ENCODE results near the gene TOMM70.

The TOMM70 gene

GRCh38 chr3:100395679-100396431 lies 5.0 kb downstream of the TOMM70 start:
- DNase-seq (ENCODE audit: low read depth), result no peak
- no peak overlapping the region for H3K4me3 ChIP-seq (ENCODE audit: low read length)
- TF ChIP-seq CTCF (IDR thresholded peaks at IDR 0.05; ENCODE audit: insufficient read depth, low read depth, low read length, missing control alignments), result no peak

GRCh38 chr3:100389025-100389424 lies 11.9 kb downstream of the TOMM70 start:
- no peak for TF ChIP-seq CTCF (IDR thresholded peaks at IDR 0.05; ENCODE audit: insufficient read depth, low read depth, low read length, missing control alignments)
- DNase-seq (ENCODE audit: low read depth), result no peak
- H3K4me3 ChIP-seq (ENCODE audit: low read length), result no peak overlapping the region

GRCh38 chr3:100386437-100387074 lies 14.3 kb downstream of the TOMM70 start:
- no peak for DNase-seq (ENCODE audit: low read depth)
- H3K4me3 ChIP-seq (ENCODE audit: low read length), result no peak overlapping the region
- TF ChIP-seq CTCF (IDR thresholded peaks at IDR 0.05; ENCODE audit: insufficient read depth, low read depth, low read length, missing control alignments), result no peak

DNA sequence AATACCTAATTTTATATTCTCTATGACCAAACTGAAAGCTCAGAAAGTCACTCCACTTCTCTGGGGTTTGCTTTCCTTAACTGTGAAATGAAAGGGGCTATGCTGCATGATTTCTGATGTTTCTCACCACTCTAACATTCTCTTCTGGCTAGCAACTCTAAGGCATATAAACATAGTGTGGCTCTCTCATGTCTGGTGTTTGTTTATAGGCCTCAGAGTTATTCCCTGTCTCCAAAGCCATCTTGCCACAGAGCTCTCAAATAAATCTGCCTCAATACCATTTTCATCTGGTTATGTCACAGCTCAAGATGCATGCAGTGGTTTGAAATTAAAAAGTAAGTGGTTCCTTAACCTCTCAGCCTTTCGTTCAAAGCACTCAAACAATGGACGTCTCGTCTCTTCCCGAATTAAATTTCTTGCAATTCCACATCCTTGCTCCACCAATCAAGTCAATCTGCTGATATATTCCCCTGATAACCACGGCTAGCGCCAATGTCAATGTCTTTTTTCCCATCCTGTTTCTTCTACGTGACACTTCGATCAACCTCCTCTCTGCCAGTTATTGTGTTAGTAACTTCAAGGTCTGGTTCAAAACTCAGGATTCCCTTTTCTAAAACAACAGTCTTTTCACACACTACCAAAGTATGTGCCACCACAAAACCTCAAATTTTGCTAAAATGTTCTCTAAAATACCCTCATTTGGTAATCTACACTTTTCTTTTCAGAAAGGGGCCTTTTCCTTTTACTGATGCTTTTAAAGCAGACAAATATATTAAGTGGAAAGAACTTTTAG lies 16.0 kb downstream of the TOMM70 start:
- no peak for TF ChIP-seq CTCF (IDR thresholded peaks at IDR 0.05; ENCODE audit: insufficient read depth, low read depth, low read length, missing control alignments)
- no peak for DNase-seq (ENCODE audit: low read depth)
- H3K4me3 ChIP-seq (ENCODE audit: low read length), result no peak overlapping the region

- TF ChIP-seq CTCF (IDR thresholded peaks at IDR 0.05; ENCODE audit: insufficient read depth, low read depth, low read length, missing control alignments), result no peak
- no peak for DNase-seq (ENCODE audit: low read depth)
Observed at GRCh38 chr3:100376301-100376700, 24.6 kb downstream of the TOMM70 start.

DNA sequence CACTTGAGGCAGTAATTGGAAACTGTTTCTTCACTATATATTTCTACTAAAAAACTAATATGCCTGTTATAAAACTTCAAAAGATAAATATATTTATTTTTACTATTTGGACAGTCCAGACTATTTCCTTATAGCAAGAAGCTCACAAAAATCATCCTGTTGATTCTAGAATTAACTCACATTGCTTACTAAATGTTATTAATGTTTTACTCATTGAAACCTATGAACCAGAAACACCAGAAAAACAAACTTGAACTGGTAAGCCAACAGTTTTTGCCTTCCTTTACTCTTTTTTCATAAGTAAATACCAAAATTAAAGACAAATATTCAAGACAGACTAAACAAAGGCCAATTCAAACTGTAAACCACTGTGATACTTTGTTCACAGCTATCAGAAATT lies 26.4 kb downstream of the TOMM70 start:
- TF ChIP-seq CTCF (IDR thresholded peaks at IDR 0.05; ENCODE audit: insufficient read depth, low read depth, low read length, missing control alignments), result no peak
- no peak for DNase-seq (ENCODE audit: low read depth)
- no peak overlapping the region for H3K4me3 ChIP-seq (ENCODE audit: low read length)

More at GRCh38 chr3:100376301-100376700, 24.6 kb downstream of the TOMM70 start:
- H3K4me3 ChIP-seq (ENCODE audit: low read length), result no peak overlapping the region

Data from epithelial cell of esophagus (primary cell).